ENCODE results near the gene CA10. TPM values are rescaled to one million over a fixed set of nuclear protein-coding genes. Genes with fewer than 3 reads are reported as not detected.
A peak's percentile ranks its signal among the peaks of the same experiment; 100 is the strongest.

CA10 gene
- total RNA-seq, 2 donors from 2014 or later, result 0.91 TPM; not detected in 1

DNA sequence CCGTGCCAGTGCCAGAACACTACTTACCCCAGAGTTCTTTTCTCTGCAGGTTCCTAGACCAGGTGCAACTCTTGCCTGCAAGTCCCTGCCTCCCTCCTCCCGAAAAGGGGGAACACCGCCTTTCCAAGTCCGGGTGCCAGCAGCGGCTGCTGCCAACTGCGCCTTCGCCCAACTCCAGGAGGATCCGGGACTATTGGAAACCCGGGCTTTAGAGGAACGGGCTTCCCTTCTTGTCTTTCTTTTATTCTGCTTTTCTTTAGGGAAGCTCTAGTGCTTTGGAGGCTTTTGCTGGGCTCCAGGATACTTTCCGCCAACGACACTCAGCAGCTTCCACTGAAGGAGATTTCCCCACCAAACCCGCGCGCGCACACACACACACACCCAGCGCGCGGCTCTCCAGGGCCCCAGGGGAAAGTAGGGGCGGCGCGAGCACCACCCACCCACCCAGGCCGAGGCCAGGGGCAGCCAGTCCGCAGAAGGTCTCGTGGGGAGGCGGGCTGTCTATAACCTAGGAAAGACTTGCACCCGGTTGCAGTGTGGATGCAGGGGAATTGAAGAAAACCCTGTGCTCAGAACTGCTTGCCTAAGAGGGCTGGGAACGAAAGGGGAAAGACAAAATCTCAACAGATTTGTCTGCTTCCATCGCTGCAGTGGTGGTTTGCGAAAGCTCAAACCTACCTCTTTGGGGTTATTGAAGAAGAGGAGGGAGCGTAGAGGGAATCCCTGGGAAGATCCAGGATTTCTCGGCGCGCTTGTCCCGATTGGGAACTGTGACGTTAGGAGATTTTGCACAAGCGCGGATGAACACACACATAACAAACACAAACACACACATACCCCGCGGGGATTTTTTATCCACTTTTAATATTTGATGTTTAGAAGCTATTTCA, 977 bp upstream of the CA10 start:
- TF ChIP-seq, protein P1, sequence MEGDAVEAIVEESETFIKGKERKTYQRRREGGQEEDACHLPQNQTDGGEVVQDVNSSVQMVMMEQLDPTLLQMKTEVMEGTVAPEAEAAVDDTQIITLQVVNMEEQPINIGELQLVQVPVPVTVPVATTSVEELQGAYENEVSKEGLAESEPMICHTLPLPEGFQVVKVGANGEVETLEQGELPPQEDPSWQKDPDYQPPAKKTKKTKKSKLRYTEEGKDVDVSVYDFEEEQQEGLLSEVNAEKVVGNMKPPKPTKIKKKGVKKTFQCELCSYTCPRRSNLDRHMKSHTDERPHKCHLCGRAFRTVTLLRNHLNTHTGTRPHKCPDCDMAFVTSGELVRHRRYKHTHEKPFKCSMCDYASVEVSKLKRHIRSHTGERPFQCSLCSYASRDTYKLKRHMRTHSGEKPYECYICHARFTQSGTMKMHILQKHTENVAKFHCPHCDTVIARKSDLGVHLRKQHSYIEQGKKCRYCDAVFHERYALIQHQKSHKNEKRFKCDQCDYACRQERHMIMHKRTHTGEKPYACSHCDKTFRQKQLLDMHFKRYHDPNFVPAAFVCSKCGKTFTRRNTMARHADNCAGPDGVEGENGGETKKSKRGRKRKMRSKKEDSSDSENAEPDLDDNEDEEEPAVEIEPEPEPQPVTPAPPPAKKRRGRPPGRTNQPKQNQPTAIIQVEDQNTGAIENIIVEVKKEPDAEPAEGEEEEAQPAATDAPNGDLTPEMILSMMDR (IDR thresholded peaks at IDR 0.05), result no peak
- TF ChIP-seq POLR2A (IDR thresholded peaks at IDR 0.05), result no peak
- no peak for TF ChIP-seq POLR2AphosphoS5 (IDR thresholded peaks at IDR 0.05)
- no peaks in the 10 kb centered on the region for H3K9me3 ChIP-seq
- DNase-seq (ENCODE audit: low spot score), result no peak
- H3K36me3 ChIP-seq, result no peaks in the 10 kb centered on the region
- H3K27ac ChIP-seq, result no peak overlapping the region
- no peak overlapping the region for H3K4me3 ChIP-seq
- H3K4me1 ChIP-seq (replicated peaks), result no peaks in the 10 kb centered on the region
- H3K27me3 ChIP-seq (replicated peaks; ENCODE audit: insufficient read depth), result peaks cover 25% of the 10 kb centered on the region
- intact Hi-C loops (cut with DNase I), result no loop called here
- 6% methylated on average over 40 of the region's 40 CpGs for WGBS

DNA sequence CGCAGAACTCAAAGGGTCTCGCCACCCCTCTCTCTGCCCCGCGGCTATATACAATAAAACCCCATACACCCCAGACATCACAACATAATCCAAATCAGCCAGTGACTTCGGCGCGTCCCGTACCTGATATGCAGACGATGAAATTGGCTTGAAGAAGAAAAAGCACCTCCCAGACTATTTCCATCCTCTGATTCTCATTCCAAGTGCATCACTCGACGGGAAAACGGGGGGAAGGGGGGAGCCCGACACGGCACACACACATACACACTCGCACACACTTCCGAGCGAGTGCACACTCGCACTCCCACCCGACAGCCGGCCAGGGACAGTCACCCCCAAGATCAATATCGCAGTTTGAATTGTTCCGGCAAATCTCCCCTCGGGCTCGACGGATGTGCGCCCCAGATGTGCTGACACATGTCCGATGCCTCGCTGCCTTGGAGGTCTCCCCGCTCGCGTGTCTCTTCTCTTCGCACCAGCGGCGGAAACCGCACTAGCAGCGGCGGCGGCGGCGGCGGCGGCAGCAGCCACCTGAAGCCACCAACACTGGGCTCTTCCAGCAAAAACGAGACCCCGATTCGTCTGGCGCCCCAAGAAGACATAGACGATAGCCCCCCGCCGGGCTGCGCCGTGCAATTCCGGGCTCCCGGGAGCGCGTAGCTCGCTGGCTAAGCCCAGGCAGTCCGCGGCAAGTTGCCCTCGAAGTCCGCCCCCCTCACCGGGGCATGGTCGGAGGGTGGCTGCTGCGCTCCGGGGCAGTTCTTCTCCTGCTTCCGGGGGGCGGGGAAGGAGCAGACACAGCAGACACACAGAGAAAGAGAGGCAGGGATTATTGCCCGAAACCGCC, 688 bp downstream of the CA10 start:
- Histone ChIP-seq H3K36me3 (no peaks in the 10 kb centered on the region), H3K27me3 (replicated peaks; ENCODE audit: insufficient read depth) (peaks cover 25% of the 10 kb centered on the region), H3K9me3 (no peaks in the 10 kb centered on the region), H3K4me1 (replicated peaks) (no peaks in the 10 kb centered on the region), H3K27ac (no peak overlapping the region), H3K4me3 (peak overlapping the region; percentile 6 to 9)
- DNase-seq (ENCODE audit: low spot score), result no peak
- TF ChIP-seq, protein P1 (IDR thresholded peaks at IDR 0.05), result no peak
- no peak for TF ChIP-seq POLR2A (IDR thresholded peaks at IDR 0.05)
- no peak for TF ChIP-seq POLR2AphosphoS5 (IDR thresholded peaks at IDR 0.05)
- WGBS, result 2% methylated on average over 68 of the region's 68 CpGs
- intact Hi-C loops (cut with DNase I), result no loop called here

DNA sequence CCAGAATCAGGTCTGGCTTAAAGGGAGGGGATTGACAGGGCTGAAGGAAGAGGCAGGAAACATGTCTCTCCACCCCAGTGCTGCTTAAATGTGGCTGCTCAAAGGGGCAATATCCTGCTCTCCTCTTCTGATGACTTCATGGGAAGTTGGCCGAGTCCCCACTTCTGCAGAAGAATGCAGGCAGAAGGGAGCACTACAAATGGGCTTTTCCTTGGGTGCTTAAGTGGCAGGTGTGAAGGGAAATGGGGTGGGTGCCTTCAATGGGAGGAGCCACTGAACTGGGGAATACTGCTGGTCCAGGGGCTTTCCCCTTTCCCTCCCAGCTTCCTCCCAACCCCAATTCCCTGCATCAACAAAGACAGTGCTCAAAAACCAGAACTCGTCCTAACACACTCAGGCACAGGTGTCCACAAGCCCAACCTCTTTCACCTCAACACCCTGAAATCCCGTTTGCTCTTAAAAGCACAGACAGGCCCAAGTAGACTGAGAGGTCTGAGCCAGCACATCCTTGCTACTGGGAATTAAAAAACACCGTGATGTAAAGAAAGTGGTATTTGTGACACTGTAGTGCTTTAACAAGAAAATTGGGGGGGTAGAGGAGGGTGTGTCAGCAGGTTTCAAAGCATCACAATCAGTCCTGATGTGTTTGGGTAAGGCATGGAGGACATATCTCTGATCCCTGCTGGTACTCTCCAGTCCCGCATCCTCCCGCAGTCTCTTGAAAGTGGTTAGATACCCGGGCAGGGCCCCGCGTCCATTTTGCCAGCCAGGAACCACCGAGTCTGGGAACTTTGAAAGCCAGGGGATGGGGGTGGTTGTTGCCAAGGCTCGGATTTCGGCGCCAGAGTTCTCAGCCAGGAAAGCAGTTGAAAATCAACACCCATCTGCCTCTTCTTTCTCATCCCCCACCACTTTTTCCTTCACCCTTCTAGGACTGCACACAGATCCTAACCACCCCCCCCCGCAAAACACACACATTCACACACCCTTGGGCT, 1.6 kb downstream of the CA10 start:
- Histone ChIP-seq H3K36me3 (no peaks in the 10 kb centered on the region), H3K27me3 (replicated peaks; ENCODE audit: insufficient read depth) (peaks cover 25% of the 10 kb centered on the region), H3K9me3 (no peaks in the 10 kb centered on the region), H3K27ac (no peak overlapping the region), H3K4me3 (no peak overlapping the region), H3K4me1 (replicated peaks) (no peaks in the 10 kb centered on the region)
- DNase-seq (ENCODE audit: low spot score), result no peak
- 32% methylated on average over 14 of the region's 14 CpGs for WGBS
- intact Hi-C loops (cut with DNase I), result no loop called here
- TF ChIP-seq POLR2AphosphoS5 (IDR thresholded peaks at IDR 0.05) (no peak), POLR2A (IDR thresholded peaks at IDR 0.05) (no peak)
- TF ChIP-seq, protein P1 (IDR thresholded peaks at IDR 0.05), result no peak

DNA sequence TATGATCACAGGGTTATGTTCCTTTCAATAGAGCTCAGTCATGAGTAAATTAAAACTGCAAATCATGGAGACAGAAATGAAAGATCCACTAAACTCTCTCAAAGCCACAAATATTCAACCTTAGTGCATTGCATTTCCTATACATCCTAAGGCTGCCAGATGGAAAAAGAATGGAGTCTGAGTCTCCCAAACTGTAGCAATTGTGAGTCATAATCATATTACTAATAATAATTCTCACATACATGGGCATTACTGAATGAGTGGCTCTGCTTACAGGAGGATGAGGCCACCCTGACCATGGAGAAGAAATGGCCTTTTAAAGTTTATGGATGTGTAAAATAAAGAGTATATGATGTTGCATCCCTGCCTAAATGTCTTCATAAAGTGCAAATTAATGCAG, 3.2 kb downstream of the CA10 start:
- intact Hi-C loops (cut with DNase I), result no loop called here

More for the DNA sequence above, 3.2 kb downstream of the CA10 start:
- TF ChIP-seq, protein P1 (IDR thresholded peaks at IDR 0.05), result no peak
- TF ChIP-seq POLR2A (IDR thresholded peaks at IDR 0.05), result no peak
- no peak for TF ChIP-seq POLR2AphosphoS5 (IDR thresholded peaks at IDR 0.05)
- Histone ChIP-seq H3K4me3 (no peak overlapping the region), H3K36me3 (no peaks in the 10 kb centered on the region), H3K9me3 (no peaks in the 10 kb centered on the region), H3K27me3 (replicated peaks; ENCODE audit: insufficient read depth) (peaks cover 23% of the 10 kb centered on the region), H3K27ac (no peak overlapping the region), H3K4me1 (replicated peaks) (no peaks in the 10 kb centered on the region)
- no peak for DNase-seq (ENCODE audit: low spot score)
